Peyer's patch (tissue), 4 donors: Measurements from ENCODE around the gene BTN1A1.

Source experiments
- CTCF ChIP-seq, 6 experiments: fragments of 450-650 bp in 4 of 6; fragments of 200-600 bp in 2 of 6; sonication (generic) in 1 of 6; IDR thresholded peaks; one replicate each; pipeline ENCODE4 v1.5.1; 2017 to 2019; ENCODE audit warnings: antibody characterized with exemption in 6 of 6, mild to moderate bottlenecking in 3 of 6, moderate library complexity in 1 of 6
- POLR2A ChIP-seq, 2 donors: fragments of 450-650 bp; IDR thresholded peaks; one replicate each; pipeline ENCODE4 v1.5.1; 2017; ENCODE audit warnings: antibody characterized with exemption in 2 of 2, mild to moderate bottlenecking in 2 of 2, moderate library complexity in 2 of 2

DNA sequence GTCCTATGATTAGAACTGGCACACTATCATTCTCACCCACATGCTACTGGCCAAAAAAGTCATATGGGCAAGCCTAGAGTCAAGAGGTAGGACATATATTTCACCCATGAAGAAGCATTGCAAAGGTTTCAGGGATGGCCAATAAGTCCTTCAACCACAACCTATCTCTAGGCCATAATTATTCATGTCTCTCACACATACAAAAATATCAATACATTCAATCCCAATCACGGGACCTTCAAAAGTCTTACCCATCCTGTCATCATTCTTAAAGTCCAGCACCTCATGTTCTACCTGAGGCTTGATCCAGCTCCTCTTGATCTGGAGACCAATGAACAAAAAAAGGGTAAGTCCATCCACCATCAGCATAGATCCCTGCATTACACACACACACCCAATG lies 12.6 kb upstream of the BTN1A1 start:
- TF ChIP-seq CTCF (IDR thresholded peaks at IDR 0.05): no peak
- TF ChIP-seq POLR2A (IDR thresholded peaks at IDR 0.05): no peak
